Stomach smooth muscle (tissue), 2 donors: ENCODE measurements around the gene GABARAP.

ENCODE experiments used
- H3K27ac ChIP-seq: one replicate; pipeline ENCODE4 v1.7.0; 2013; ENCODE audit warnings: mild to moderate bottlenecking, low read length, inconsistent platforms
- H3K27me3 ChIP-seq, 2 donors: one replicate each; pipeline ENCODE4 v1.7.0; 2013; ENCODE audit warnings: low read length in 2 of 2; ENCODE audit not compliant: insufficient read depth in 2 of 2, control insufficient read depth in 1 of 2
- H3K36me3 ChIP-seq, 2 donors: one replicate each; pipeline ENCODE4 v1.7.0; 2013; ENCODE audit warnings: low read length in 2 of 2; ENCODE audit not compliant: control insufficient read depth in 2 of 2, insufficient read depth in 2 of 2
- H3K4me1 ChIP-seq: one replicate; pipeline ENCODE4 v1.7.0; 2013; ENCODE audit warnings: low read length; ENCODE audit not compliant: control insufficient read depth, insufficient read depth
- H3K4me3 ChIP-seq, 2 donors: one replicate each; pipeline ENCODE4 v1.7.0; 2013; ENCODE audit warnings: low read length in 2 of 2
- H3K9ac ChIP-seq, 2 donors: one replicate each; pipeline ENCODE4 v1.7.0; 2013; ENCODE audit warnings: low read length in 2 of 2, mild to moderate bottlenecking in 1 of 2
- H3K9me3 ChIP-seq, 2 donors: one replicate each; pipeline ENCODE4 v1.7.0; 2013; ENCODE audit warnings: low read length in 2 of 2; ENCODE audit not compliant: control insufficient read depth in 2 of 2
- donor health status: healthy.
- donor health status: Pancreatic carcinoma.

GABARAP gene

DNA sequence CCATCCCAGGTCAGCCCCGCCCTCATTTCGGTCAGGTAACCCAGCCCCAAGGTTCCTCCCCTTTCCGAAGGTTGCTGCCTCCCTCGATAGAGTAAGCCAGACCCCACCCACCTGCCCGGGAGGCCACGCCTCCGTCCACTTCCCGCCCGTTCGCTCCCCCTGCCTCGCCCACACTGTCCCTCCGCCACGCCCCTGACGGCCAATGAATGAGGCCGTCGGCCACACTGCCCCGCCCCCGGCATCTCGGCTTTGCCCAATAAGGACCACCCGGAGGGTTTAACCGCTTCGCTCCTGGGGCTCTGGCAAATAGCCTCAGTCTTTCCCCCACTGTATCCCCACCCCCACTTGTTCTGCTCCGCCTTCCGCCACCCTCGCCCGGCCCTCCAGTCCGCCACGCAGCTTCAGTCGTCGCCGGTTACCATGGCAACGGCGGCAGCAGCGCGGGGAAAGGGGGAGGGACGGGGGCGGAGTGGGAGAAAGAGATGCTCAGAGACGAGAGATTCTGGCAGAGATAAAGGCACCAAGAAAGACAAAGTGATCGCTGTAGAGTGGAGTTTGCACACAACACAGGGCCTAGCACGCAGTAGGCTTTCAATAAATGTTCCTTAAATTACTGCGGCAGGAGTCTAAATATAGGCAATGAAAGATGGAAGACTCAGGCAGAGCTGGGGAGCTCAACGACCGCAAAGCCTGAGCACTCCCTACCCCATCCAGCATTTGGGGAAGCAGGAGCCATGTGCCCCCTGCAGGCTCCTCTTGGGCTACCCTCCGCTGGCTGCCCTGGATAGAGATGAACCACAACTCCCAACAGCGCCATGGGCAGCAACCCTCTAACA lies 27.7 kb downstream of the GABARAP start:
- Histone ChIP-seq H3K4me1 (peaks cover 58% of the 10 kb centered on the region), H3K4me3 (peak overlapping the region; percentile 68 to 83), H3K9ac (peak overlapping the region; percentile 46 to 64), H3K27ac (peak overlapping the region; percentile 70), H3K9me3 (no peaks in the 10 kb centered on the region), H3K27me3 (no peaks in the 10 kb centered on the region), H3K36me3 (no peaks in the 10 kb centered on the region)

DNA sequence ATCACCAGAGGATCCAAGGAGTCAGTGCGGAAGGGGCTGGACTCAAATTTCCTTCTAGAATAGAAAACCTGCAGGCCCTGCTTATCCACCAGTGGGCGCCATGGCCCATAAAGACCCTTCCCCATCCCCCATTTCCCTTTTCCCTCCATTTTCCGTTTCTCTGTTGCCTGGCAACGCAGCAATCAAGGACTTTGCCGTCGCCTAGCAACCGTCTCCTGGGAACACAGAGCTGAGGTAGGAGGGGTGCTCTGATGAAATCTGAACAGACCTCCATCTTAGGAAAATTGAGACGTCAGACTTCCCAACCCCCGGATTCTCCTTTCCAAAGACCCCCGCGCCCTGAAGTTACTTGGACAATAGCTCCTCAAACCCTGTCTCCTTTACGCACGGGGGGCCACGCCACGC lies 28.4 kb downstream of the GABARAP start:
- peaks cover 52% of the 10 kb centered on the region for H3K4me1 ChIP-seq
- no peaks in the 10 kb centered on the region for H3K36me3 ChIP-seq
- peak overlapping the region; percentile 31 to 83 for H3K4me3 ChIP-seq
- no peak overlapping the region for H3K27ac ChIP-seq
- H3K9ac ChIP-seq: peak overlapping the region; percentile 36 to 46
- no peaks in the 10 kb centered on the region for H3K9me3 ChIP-seq
- no peaks in the 10 kb centered on the region for H3K27me3 ChIP-seq

DNA sequence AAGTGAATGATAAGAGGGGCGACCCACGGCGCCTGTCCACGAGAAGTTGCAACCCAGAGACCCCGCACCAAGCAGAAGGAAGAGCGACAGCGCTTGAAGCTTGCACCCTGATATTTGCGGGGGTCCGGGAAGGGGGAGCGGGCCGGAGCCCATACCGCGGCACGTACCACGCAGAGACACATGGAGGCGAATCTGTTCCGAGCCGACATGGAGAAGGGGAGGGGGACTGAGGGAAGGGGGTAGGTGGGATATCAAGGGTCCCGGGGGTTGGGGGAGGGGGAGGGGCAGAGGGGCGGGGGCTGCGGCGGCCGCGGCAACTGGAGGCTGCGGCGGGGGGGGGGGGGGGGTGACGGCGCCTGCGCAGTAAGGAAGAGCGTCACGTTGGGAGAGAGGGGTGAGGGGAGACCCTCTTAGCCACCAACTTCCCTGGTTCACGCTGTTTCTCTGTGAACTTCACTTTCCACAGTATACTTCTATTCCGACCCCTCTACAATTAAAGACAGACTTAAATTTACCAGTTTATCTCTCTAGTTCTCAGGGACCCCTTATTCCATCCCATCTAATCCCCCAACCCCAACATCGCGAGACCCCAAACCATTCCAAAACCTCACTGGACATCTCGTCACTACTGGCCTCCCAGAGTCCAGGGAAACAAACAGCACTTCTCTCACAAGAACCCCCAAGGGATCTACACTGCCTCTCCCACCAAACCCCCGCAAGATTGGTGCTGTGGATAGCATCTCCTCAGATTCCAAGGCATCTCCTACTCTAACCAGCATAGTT lies 30.6 kb downstream of the GABARAP start:
- no peak overlapping the region for H3K9ac ChIP-seq
- H3K4me1 ChIP-seq: peaks cover 36% of the 10 kb centered on the region
- H3K36me3 ChIP-seq: no peaks in the 10 kb centered on the region
- peak overlapping the region in 1 of 2 donors; percentile 54 for H3K4me3 ChIP-seq
- no peaks in the 10 kb centered on the region for H3K9me3 ChIP-seq
- no peak overlapping the region for H3K27ac ChIP-seq
- H3K27me3 ChIP-seq: no peaks in the 10 kb centered on the region

DNA sequence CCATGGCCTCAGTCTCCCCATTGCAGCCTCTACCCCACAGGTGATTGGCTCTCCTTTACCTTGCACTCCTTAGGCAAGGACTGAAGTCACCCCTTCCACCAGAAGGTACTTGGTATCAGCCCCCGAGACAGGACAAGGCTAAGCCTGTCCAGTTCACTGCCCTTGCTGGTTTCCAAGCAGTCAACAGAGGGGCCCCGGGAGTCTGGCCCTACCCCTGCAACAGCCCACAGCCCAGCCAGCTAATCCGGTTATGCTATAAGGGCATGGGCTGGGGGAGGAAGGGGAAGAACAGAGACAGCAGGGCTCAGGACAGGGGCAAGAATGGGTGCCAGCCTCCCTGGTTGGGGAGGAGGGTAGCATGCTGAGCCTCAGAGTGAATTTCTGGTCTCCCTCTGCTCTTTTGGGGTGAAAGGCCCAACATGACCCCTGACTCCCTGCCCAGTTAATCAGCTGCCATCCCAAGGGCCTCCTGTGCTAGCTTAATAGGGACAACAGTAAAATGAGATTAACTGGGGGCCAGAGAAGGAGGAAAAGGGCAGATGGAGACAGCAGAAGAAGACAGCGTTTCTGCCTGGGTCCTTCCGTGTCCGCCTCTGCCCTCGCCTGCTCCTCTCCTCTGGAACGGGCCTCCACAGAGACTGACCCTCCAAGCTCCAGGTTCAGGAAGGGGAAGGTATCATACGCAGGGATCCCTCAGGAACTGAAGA lies 33.3 kb downstream of the GABARAP start:
- H3K27ac ChIP-seq: no peak overlapping the region
- H3K4me3 ChIP-seq: no peak overlapping the region

DNA sequence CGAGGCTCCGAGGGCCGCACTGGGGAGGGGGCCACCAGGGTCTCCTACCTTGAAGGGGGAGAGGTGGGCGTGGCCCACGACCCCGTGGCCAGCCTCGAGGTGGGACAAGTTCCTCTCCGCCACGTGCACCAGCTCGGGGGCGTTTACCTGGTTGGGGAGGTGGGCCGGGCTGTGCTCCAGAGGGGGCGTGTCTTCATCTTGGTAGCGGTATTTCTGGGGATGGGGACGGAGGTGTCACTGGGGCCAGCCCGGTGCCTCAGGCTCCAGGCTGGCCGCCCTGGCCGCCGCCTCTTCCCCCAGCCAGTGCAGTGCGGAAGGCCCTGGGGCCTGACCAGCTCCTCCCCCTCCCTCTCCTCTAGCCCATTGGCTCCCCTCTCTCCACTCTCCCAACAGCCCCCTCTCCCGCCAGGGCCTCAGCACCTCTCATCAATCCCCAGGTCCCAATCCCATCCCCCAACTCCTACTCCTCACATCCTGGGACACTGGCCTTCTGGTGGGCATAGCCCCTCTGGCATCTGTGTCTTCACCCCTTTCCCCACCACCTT lies 34.1 kb downstream of the GABARAP start:
- H3K4me1 ChIP-seq: peaks cover 24% of the 10 kb centered on the region
- peaks cover 3 to 6% of the 10 kb centered on the region in 2 donors for H3K36me3 ChIP-seq
- no peak overlapping the region for H3K27ac ChIP-seq
- no peaks in the 10 kb centered on the region for H3K27me3 ChIP-seq
- no peak overlapping the region for H3K4me3 ChIP-seq
- H3K9me3 ChIP-seq: no peaks in the 10 kb centered on the region
- H3K9ac ChIP-seq: no peak overlapping the region

More for the DNA sequence above, 33.3 kb downstream of the GABARAP start:
- no peaks in the 10 kb centered on the region for H3K27me3 ChIP-seq
- H3K9me3 ChIP-seq: no peaks in the 10 kb centered on the region
- H3K4me1 ChIP-seq: peaks cover 27% of the 10 kb centered on the region
- H3K9ac ChIP-seq: no peak overlapping the region
- H3K36me3 ChIP-seq: no peaks in the 10 kb centered on the region

DNA sequence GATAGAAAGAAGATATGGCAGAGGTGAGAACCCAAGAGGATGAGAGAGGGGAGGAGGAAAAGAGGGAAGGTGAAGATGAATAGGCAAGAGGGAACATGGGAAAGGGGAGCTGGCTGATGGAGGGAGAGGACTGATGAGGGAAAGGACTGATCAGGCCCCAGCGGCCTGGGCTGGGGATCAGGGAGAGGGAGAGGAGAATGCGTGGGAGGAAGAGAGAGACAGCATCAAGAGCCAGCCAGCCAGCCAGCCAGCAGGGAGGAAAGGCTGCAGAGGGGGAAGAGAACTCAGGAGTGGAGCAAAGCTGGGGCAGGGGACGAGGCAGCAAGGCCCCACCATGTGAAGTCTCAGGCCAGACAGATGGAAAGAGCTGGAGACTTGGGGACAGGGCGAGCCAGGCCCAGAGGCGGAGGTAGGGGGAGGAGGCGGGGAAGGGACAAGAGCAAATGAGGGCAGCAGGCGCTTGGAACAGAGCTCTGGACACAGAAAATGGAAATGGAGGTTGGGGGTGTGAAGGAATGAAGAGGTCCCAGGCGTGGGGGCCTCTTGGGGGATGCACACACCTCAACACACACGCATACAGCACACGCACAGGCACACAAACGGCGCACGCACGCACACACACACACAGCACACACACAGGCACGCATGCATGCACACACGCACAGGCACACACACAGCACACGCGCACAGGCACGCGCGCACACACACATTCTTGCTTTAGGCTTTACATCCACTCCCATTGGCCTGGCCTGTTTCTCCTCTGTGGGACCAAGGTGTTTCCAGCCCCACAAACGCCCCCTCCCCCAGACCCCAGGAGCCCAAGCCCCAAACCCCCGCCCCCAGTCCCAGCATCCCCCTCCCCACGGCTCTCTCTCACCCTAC lies 34.9 kb downstream of the GABARAP start:
- peak overlapping the region in 1 of 2 donors; percentile 32 for H3K9ac ChIP-seq
- no peak overlapping the region for H3K27ac ChIP-seq
- peak overlapping the region in 1 of 2 donors; percentile 8 for H3K4me3 ChIP-seq

DNA sequence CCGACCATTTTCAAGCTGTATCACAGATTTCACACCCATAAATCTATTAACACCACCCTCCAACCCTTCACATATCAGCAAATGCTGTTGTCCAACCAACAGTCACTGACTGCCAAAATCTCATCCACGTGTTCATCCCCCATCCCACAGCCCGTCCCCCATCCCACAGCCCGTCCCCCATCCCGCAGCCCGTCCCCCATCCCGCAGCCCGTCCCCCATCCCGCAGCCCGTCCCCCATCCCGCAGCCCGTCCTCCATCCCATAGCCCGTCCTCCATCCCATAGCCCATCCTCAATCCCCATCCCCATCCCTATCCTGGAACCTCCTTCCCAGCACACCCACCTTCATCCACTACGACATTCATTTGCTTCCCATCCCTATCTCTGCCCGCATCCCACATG lies 36.7 kb downstream of the GABARAP start:
- peak overlapping the region; percentile 61 to 80 for H3K9ac ChIP-seq
- peak overlapping the region; percentile 68 to 82 for H3K4me3 ChIP-seq
- H3K9me3 ChIP-seq: no peaks in the 10 kb centered on the region
- peaks cover 9 to 17% of the 10 kb centered on the region in 2 donors for H3K36me3 ChIP-seq
- peak overlapping the region; percentile 69 for H3K27ac ChIP-seq
- peaks cover 18% of the 10 kb centered on the region for H3K4me1 ChIP-seq
- no peaks in the 10 kb centered on the region for H3K27me3 ChIP-seq

More for the DNA sequence above, 34.9 kb downstream of the GABARAP start:
- no peaks in the 10 kb centered on the region for H3K27me3 ChIP-seq
- no peaks in the 10 kb centered on the region for H3K9me3 ChIP-seq
- peaks cover 9 to 13% of the 10 kb centered on the region in 2 donors for H3K36me3 ChIP-seq
- peaks cover 24% of the 10 kb centered on the region for H3K4me1 ChIP-seq

DNA sequence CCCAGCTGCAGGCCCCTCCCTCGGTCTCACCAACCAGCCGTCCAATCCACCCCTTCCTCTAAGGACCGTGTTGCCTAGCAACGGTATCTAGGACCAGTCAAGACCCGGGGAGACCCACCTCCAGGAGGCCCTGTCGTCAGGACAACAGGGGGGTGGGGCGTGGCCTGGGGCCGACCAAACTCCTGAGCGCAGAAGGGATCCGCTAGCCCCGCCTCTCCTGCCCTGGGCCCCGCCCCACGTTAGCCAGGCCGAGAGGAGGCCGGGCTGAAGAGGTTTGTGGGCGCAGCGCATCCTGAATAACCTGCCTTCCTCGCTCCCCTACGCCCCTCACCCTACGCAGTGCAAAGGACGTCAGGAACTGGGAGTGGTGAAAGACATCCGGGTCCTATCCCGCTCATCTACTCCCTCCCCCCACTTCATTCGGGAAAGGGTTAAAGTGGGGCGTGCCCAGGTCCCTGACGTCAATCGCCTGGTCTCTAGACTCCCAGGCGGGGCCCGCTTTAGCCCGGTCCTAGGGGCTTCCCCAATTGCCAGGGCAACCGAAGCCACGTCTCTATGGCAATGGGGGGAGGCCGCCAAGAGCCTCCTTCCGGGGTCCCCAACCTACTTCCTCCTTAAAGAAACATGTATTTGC lies 37.3 kb downstream of the GABARAP start:
- Histone ChIP-seq H3K9me3 (no peaks in the 10 kb centered on the region), H3K9ac (peak overlapping the region; percentile 61 to 80), H3K27ac (peak overlapping the region; percentile 69), H3K4me3 (peak overlapping the region; percentile 68 to 82), H3K27me3 (no peaks in the 10 kb centered on the region), H3K36me3 (peaks cover 9 to 17% of the 10 kb centered on the region in 2 donors), H3K4me1 (peaks cover 18% of the 10 kb centered on the region)

DNA sequence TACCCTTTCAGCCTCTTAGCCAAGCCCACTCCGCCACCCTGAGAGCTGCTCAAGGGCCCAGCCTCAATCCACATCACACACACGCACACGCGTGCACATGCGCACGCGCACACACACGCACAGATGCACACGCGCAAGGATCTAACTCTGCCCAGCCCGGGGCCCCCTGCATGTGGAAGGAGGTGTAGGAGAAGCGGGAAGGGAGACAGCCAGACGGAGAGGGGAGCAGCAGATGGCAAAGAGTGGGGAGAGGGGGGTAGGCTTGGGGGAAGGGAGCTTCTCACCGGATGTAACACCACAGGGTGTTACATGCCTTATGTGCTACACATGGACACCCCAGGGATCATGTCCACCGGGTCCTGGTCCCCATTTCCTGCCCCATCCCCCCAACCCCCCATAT lies 37.9 kb downstream of the GABARAP start:
- Histone ChIP-seq H3K36me3 (peaks cover 9 to 17% of the 10 kb centered on the region in 2 donors), H3K4me3 (peak overlapping the region; percentile 68 to 82), H3K4me1 (peaks cover 18% of the 10 kb centered on the region), H3K27me3 (no peaks in the 10 kb centered on the region), H3K9ac (peak overlapping the region in 1 of 2 donors; percentile 61), H3K27ac (peak overlapping the region; percentile 69), H3K9me3 (no peaks in the 10 kb centered on the region)
